ENCODE measurements around the gene LAMA3.
"Not testable (repeated sequence)": the region's sequence is repeated elsewhere in the genome, so short reads cannot be mapped to it uniquely, and the experiment has no call there.

The LAMA3 gene

DNA sequence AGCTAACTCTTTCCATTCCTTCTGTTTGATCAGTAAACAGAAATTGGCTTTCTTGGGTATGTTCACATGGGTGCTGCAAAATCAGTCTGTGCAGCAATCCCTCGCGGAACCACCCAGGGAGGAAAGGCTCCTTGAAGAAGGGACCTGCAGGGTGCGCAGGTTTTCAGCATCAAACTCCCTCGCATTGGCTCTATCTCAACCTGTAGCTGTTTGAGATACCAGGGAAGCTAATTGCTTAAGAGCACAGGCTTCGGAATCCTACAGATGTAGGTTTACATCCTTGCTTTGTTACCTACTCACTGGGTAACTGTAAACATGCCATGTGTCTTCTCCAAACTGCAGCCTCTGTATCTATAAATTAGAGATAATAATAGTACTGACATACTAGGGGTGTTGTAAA is 43.2 kb downstream of the LAMA3 start:
- no peak for TF ChIP-seq SUZ12 (IDR thresholded peaks at IDR 0.05; ENCODE audit: extremely low read depth, insufficient read depth, insufficient read length)
- TF ChIP-seq YY1 (IDR thresholded peaks at IDR 0.05; ENCODE audit: insufficient read depth, insufficient read length) = no peak
- TF ChIP-seq ZNF274 (IDR thresholded peaks at IDR 0.05; ENCODE audit: low read depth, low read length) = no peak

GRCh38 chr18:23733265-23733664 is 44.0 kb downstream of the LAMA3 start:
- H3K4me1 ChIP-seq (ENCODE audit: insufficient read depth, insufficient read length); H3K9ac ChIP-seq (ENCODE audit: insufficient read length, low read depth); H3K36me3 ChIP-seq (ENCODE audit: insufficient read depth, insufficient read length, low read length); H3K27me3 ChIP-seq (ENCODE audit: insufficient read depth, insufficient read length); H3K9me3 ChIP-seq (ENCODE audit: insufficient read depth, low read length); DNase-seq (ENCODE audit: low read depth, low spot score); H3K4me3 ChIP-seq (ENCODE audit: insufficient read length, low read depth): not testable (repeated sequence)

More for the DNA sequence above, 43.2 kb downstream of the LAMA3 start:
- H3K9ac ChIP-seq (ENCODE audit: insufficient read length, low read depth) = no peak overlapping the region
- no peak overlapping the region for H3K4me3 ChIP-seq (ENCODE audit: insufficient read length, low read depth)
- DNase-seq (ENCODE audit: low read depth, low spot score) = no peak
- H3K27me3 ChIP-seq (ENCODE audit: insufficient read depth, insufficient read length) = no peaks in the 10 kb centered on the region
- H3K4me1 ChIP-seq (ENCODE audit: insufficient read depth, insufficient read length) = peaks cover 4% of the 10 kb centered on the region
- no peaks in the 10 kb centered on the region for H3K36me3 ChIP-seq (ENCODE audit: insufficient read depth, insufficient read length, low read length)
- no peaks in the 10 kb centered on the region for H3K9me3 ChIP-seq (ENCODE audit: insufficient read depth, low read length)

- TF ChIP-seq ZNF274 (IDR thresholded peaks at IDR 0.05; ENCODE audit: low read depth, low read length) (no peak), SUZ12 (IDR thresholded peaks at IDR 0.05; ENCODE audit: extremely low read depth, insufficient read depth, insufficient read length) (no peak), YY1 (IDR thresholded peaks at IDR 0.05; ENCODE audit: insufficient read depth, insufficient read length) (no peak)
- H3K4me1 ChIP-seq (ENCODE audit: insufficient read depth, insufficient read length) = peaks cover 4% of the 10 kb centered on the region
- DNase-seq (ENCODE audit: low read depth, low spot score) = no peak
Measured at GRCh38 chr18:23733895-23734294, 44.6 kb downstream of the LAMA3 start.

GRCh38 chr18:23735021-23735464 is 45.8 kb downstream of the LAMA3 start:
- no peak for DNase-seq (ENCODE audit: low read depth, low spot score)
- Histone ChIP-seq H3K9ac (ENCODE audit: insufficient read length, low read depth) (no peak overlapping the region), H3K4me3 (ENCODE audit: insufficient read length, low read depth) (no peak overlapping the region), H3K4me1 (ENCODE audit: insufficient read depth, insufficient read length) (peaks cover 4% of the 10 kb centered on the region), H3K27me3 (ENCODE audit: insufficient read depth, insufficient read length) (no peaks in the 10 kb centered on the region), H3K9me3 (ENCODE audit: insufficient read depth, low read length) (no peaks in the 10 kb centered on the region), H3K36me3 (ENCODE audit: insufficient read depth, insufficient read length, low read length) (no peaks in the 10 kb centered on the region)
- TF ChIP-seq ZNF274 (IDR thresholded peaks at IDR 0.05; ENCODE audit: low read depth, low read length) = no peak
- TF ChIP-seq SUZ12 (IDR thresholded peaks at IDR 0.05; ENCODE audit: extremely low read depth, insufficient read depth, insufficient read length) = no peak
- no peak for TF ChIP-seq YY1 (IDR thresholded peaks at IDR 0.05; ENCODE audit: insufficient read depth, insufficient read length)

More at GRCh38 chr18:23733895-23734294, 44.6 kb downstream of the LAMA3 start:
- Histone ChIP-seq H3K27me3 (ENCODE audit: insufficient read depth, insufficient read length) (no peaks in the 10 kb centered on the region), H3K36me3 (ENCODE audit: insufficient read depth, insufficient read length, low read length) (no peaks in the 10 kb centered on the region), H3K9me3 (ENCODE audit: insufficient read depth, low read length) (no peaks in the 10 kb centered on the region), H3K9ac (ENCODE audit: insufficient read length, low read depth) (no peak overlapping the region), H3K4me3 (ENCODE audit: insufficient read length, low read depth) (no peak overlapping the region)

DNA sequence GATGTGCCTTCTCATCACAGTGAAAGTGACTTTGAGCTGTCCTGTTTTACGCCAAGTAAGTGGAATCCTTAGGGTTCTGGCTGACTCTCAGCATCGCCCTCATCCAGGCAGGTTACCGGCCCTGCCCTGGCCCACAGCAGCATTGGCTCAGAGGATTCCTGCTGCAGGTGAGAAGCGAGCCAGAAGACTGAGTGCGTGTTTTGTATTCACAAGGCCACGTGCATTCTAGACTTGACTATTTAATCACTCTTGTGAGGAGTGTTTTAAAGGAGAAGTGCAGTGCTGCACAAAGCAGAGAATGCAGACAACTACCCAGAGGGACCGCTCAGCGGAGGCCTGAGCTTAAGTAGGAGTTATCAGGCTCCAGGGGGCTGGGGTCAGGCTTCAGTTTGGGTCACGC is 48.3 kb downstream of the LAMA3 start:
- Histone ChIP-seq H3K36me3 (ENCODE audit: insufficient read depth, insufficient read length, low read length) (no peaks in the 10 kb centered on the region), H3K4me3 (ENCODE audit: insufficient read length, low read depth) (no peak overlapping the region), H3K4me1 (ENCODE audit: insufficient read depth, insufficient read length) (peaks cover 4% of the 10 kb centered on the region), H3K9me3 (ENCODE audit: insufficient read depth, low read length) (no peaks in the 10 kb centered on the region), H3K9ac (ENCODE audit: insufficient read length, low read depth) (no peak overlapping the region), H3K27me3 (ENCODE audit: insufficient read depth, insufficient read length) (no peaks in the 10 kb centered on the region)
- DNase-seq (ENCODE audit: low read depth, low spot score) = no peak
- TF ChIP-seq SUZ12 (IDR thresholded peaks at IDR 0.05; ENCODE audit: extremely low read depth, insufficient read depth, insufficient read length) (no peak), ZNF274 (IDR thresholded peaks at IDR 0.05; ENCODE audit: low read depth, low read length) (no peak), YY1 (IDR thresholded peaks at IDR 0.05; ENCODE audit: insufficient read depth, insufficient read length) (no peak)

DNA sequence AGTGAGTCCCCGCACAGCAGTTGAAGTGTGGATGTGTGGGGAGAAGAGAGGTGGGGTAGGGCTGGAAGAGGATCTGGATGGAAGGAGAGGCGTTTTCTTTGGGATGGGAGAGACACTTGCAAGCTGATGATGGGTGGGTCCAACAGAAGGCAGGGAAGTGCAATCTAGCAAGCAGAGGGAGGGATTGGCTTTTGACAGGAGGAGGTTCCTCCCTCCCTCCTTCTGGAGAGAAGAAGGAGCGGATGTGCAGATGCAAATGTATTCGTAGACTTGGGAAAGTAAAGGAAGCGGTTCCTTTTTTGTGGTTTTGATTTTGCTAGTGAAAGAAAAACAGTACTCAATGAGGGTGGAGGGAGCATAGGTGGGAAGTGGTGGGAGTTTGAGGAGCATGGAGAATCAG is 48.9 kb downstream of the LAMA3 start:
- Histone ChIP-seq H3K4me1 (ENCODE audit: insufficient read depth, insufficient read length) (peaks cover 4% of the 10 kb centered on the region), H3K4me3 (ENCODE audit: insufficient read length, low read depth) (no peak overlapping the region), H3K9ac (ENCODE audit: insufficient read length, low read depth) (no peak overlapping the region), H3K27me3 (ENCODE audit: insufficient read depth, insufficient read length) (no peaks in the 10 kb centered on the region), H3K9me3 (ENCODE audit: insufficient read depth, low read length) (no peaks in the 10 kb centered on the region), H3K36me3 (ENCODE audit: insufficient read depth, insufficient read length, low read length) (no peaks in the 10 kb centered on the region)
- DNase-seq (ENCODE audit: low read depth, low spot score) = no peak
- TF ChIP-seq ZNF274 (IDR thresholded peaks at IDR 0.05; ENCODE audit: low read depth, low read length) = no peak
- TF ChIP-seq SUZ12 (IDR thresholded peaks at IDR 0.05; ENCODE audit: extremely low read depth, insufficient read depth, insufficient read length) = no peak
- no peak for TF ChIP-seq YY1 (IDR thresholded peaks at IDR 0.05; ENCODE audit: insufficient read depth, insufficient read length)

DNA sequence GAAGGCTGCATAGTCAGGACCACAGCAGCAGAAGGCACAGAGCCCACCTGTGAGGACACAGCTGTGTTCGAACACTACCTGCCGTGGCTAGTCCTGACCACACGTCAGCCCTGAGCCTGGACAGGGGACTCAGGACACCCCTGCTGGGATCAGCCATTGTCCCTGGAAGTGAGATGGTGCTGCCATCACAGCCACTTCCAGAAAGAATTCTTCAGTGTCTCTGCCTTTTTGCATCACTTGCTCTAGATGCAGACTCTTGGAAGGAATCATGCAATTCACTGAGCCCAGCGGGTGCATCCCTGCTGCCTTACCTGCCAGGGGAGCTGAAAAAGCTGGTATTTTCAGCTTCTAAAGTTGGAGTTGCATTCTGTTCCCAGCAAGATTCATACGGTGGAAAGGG is 49.3 kb downstream of the LAMA3 start:
- Histone ChIP-seq H3K9me3 (ENCODE audit: insufficient read depth, low read length) (no peaks in the 10 kb centered on the region), H3K27me3 (ENCODE audit: insufficient read depth, insufficient read length) (no peaks in the 10 kb centered on the region), H3K9ac (ENCODE audit: insufficient read length, low read depth) (no peak overlapping the region), H3K4me3 (ENCODE audit: insufficient read length, low read depth) (no peak overlapping the region), H3K4me1 (ENCODE audit: insufficient read depth, insufficient read length) (peaks cover 4% of the 10 kb centered on the region), H3K36me3 (ENCODE audit: insufficient read depth, insufficient read length, low read length) (no peaks in the 10 kb centered on the region)
- no peak for TF ChIP-seq ZNF274 (IDR thresholded peaks at IDR 0.05; ENCODE audit: low read depth, low read length)
- no peak for TF ChIP-seq YY1 (IDR thresholded peaks at IDR 0.05; ENCODE audit: insufficient read depth, insufficient read length)
- no peak for TF ChIP-seq SUZ12 (IDR thresholded peaks at IDR 0.05; ENCODE audit: extremely low read depth, insufficient read depth, insufficient read length)
- DNase-seq (ENCODE audit: low read depth, low spot score) = no peak
